Upper lobe of left lung (tissue), 6 donors: Measurements from ENCODE around the gene AMOTL2. TPM values are rescaled to one million over a fixed set of nuclear protein-coding genes. Genes with fewer than 3 reads are reported as not detected.

ENCODE experiments used
- ATAC-seq, 2 donors: fragments of 200-7000 bp; cut with Tn5 transposase; one replicate each; pipeline ENCODE4 v1.9.1; 2022; ENCODE audit warnings: mild to moderate bottlenecking in 2 of 2, moderate library complexity in 2 of 2; ENCODE audit not compliant: low FRiP score in 2 of 2
- DNase-seq, 2 donors: peaks; one replicate each; pipeline ENCODE4 v3.0.0-alpha.2; 2019 to 2020
- H3K27ac ChIP-seq, 4 donors: fragments of 200-600 bp; sonication (generic); one replicate each; pipeline ENCODE4 v1.5.1; 2016 to 2019
- H3K27me3 ChIP-seq, 4 donors: fragments of 200-600 bp; sonication (generic); one replicate each; pipeline ENCODE4 v1.5.1; 2017 to 2019
- H3K36me3 ChIP-seq, 4 donors: fragments of 200-600 bp; sonication (generic); one replicate each; pipeline ENCODE4 v1.5.1; 2016 to 2019
- H3K4me1 ChIP-seq, 4 donors: fragments of 200-600 bp; sonication (generic); one replicate each; pipeline ENCODE4 v1.5.1; 2018 to 2019
- H3K4me3 ChIP-seq, 4 donors: fragments of 200-600 bp; sonication (generic); one replicate each; pipeline ENCODE4 v1.5.1; 2017 to 2019; ENCODE audit warnings: mild to moderate bottlenecking in 2 of 4, moderate library complexity in 1 of 4
- H3K9me3 ChIP-seq, 4 donors: fragments of 200-600 bp; sonication (generic); one replicate each; pipeline ENCODE4 v1.5.1; 2018 to 2019
- EP300 ChIP-seq, 4 donors: sonication (generic); formaldehyde crosslinking; IDR thresholded peaks; one replicate each; pipeline ENCODE4 v1.5.1; 2017; ENCODE audit warnings: antibody characterized with exemption in 4 of 4, control low read depth in 2 of 4
- POLR2A ChIP-seq, 4 donors: fragments of 450-650 bp; IDR thresholded peaks; one replicate each; pipeline ENCODE4 v1.5.1; 2016 to 2017; ENCODE audit warnings: antibody characterized with exemption in 4 of 4, mild to moderate bottlenecking in 2 of 4
- POLR2AphosphoS5 ChIP-seq, 2 donors: sonication (generic); formaldehyde crosslinking; IDR thresholded peaks; one replicate each; pipeline ENCODE4 v1.5.1; 2017; ENCODE audit warnings: antibody characterized with exemption in 2 of 2
- WGBS, 2 donors: methylation state at CpG; one replicate each; pipeline ENCODE4 v1.1.5; 2017 to 2018; 5-methylcytosine and 5-hydroxymethylcytosine counted together
- total RNA-seq, 6 donors: library from RNA; depleted of rRNA in 4 of 6; stranded (reverse); fragments of >200 nt in 4 of 6; gene quantifications; one replicate each; pipeline versions ENCODE4 v1.1.0 to v1.2.1, GENCODE V29; 2016 to 2021
- TF ChIP-seq, protein P1 (sequence below), 6 experiments: fragments of 450-650 bp in 4 of 6; fragments of 200-600 bp in 2 of 6; sonication (generic) in 2 of 6; IDR thresholded peaks; one replicate each; pipeline ENCODE4 v1.5.1; 2016 to 2019; ENCODE audit warnings: antibody characterized with exemption in 6 of 6
- donor health status: DM: no; HTN: no; CAD: no; lungs with moderate emphysema.
- donor health status: DM: no; HTN: yes; CAD: no; lungs with severe emphysema.

AMOTL2 gene
- total RNA-seq, 6 donors from 2014 or later = 73.3 to 179 (median 132) TPM

DNA sequence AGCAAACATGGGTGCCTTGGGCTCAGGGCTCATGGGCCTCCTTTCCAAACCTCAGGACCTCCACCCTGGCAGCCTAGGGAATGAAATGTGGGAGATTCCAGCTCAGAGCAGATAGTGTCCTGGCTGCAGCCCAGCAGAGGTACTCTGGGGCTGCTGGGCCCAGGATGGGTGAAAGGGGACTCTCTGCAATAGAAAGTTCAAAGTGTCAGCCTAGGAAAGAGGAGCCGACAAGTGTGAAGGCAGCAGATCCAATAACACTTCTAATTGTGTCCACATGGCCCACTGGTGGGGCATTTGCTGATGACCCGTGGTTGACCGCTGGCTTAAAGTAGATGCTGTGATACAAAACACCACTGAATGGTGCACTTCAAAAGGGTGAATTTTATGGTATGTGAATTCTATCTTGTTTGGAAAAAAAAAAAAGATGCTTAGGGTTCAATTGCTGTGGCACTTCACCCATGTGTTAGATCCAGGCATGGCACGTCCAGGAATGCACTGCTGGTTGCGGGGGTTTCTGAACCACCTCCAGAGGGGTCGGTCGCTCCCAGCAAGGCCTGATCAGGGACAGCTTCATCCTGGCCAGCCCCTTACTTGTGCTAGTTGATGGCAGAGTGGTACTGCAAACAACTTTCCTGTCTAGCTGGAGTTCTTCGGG lies 20.9 kb downstream of the AMOTL2 start:
- Histone ChIP-seq H3K27ac (peak overlapping the region; percentile 48 to 98 (median 72)), H3K36me3 (peaks cover under 1 to 49% (median 17%) of the 10 kb centered on the region in 4 donors), H3K4me1 (peaks cover 70 to 85% (median 74%) of the 10 kb centered on the region in 4 donors), H3K27me3 (no peaks in the 10 kb centered on the region), H3K9me3 (no peaks in the 10 kb centered on the region), H3K4me3 (no peak overlapping the region)
- ATAC-seq (no peak), DNase-seq (no peak)
- TF ChIP-seq POLR2A (IDR thresholded peaks at IDR 0.05) (no peak), POLR2AphosphoS5 (IDR thresholded peaks at IDR 0.05) (no peak), EP300 (IDR thresholded peaks at IDR 0.05) (no peak)
- TF ChIP-seq, protein P1, sequence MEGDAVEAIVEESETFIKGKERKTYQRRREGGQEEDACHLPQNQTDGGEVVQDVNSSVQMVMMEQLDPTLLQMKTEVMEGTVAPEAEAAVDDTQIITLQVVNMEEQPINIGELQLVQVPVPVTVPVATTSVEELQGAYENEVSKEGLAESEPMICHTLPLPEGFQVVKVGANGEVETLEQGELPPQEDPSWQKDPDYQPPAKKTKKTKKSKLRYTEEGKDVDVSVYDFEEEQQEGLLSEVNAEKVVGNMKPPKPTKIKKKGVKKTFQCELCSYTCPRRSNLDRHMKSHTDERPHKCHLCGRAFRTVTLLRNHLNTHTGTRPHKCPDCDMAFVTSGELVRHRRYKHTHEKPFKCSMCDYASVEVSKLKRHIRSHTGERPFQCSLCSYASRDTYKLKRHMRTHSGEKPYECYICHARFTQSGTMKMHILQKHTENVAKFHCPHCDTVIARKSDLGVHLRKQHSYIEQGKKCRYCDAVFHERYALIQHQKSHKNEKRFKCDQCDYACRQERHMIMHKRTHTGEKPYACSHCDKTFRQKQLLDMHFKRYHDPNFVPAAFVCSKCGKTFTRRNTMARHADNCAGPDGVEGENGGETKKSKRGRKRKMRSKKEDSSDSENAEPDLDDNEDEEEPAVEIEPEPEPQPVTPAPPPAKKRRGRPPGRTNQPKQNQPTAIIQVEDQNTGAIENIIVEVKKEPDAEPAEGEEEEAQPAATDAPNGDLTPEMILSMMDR (IDR thresholded peaks at IDR 0.05) = no peak
- 63 to 73% methylated on average over 8 of the region's 8 CpGs for WGBS, 2 donors

DNA sequence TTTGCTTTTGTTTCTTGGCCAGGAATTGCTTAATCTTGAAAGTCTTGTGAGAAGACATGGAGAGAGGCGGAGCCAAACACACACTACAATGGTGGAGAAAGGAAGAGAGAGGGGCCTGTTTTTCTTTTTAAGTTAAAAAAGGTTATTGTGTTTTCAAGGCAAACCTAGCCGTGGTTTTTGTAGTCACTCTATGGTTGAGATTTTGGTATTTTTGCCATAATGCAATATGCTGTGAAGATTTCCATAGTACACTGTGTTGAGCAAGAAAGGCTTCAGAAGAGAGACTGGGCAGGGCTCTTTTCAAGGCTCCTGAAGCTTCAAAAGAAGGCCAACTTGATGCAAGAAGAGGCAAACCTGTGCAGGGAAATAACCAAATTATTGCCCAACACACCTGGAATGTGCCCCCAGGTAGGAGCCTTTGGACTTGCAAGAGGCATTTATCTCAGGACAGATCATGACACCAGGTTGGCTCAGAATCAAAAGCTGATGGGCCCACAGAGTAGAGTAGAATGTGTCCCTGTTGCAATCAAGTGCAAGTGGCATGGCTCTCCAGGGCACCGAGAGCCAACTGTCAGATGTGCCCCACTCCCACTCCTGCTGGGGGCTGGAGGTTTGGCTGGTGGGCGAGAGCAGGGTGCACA lies 22.1 kb downstream of the AMOTL2 start:
- Histone ChIP-seq H3K9me3 (no peaks in the 10 kb centered on the region), H3K27ac (peak overlapping the region; percentile 48 to 98 (median 72)), H3K4me1 (peaks cover 61 to 76% (median 68%) of the 10 kb centered on the region in 4 donors), H3K27me3 (no peaks in the 10 kb centered on the region), H3K4me3 (no peak overlapping the region), H3K36me3 (peaks cover 0 to 37% (median 13%) of the 10 kb centered on the region in 4 donors)
- 64 to 74% methylated on average over 4 of the region's 4 CpGs for WGBS, 2 donors
- DNase-seq (peak in 1 of 2 donors; percentile 73), ATAC-seq (peak in 1 of 2 donors; percentile 3)
- TF ChIP-seq EP300 (IDR thresholded peaks at IDR 0.05) (no peak), POLR2AphosphoS5 (IDR thresholded peaks at IDR 0.05) (peak in 1 of 2 donors; percentile 23)
- TF ChIP-seq, protein P1 (IDR thresholded peaks at IDR 0.05) = no peak

DNA sequence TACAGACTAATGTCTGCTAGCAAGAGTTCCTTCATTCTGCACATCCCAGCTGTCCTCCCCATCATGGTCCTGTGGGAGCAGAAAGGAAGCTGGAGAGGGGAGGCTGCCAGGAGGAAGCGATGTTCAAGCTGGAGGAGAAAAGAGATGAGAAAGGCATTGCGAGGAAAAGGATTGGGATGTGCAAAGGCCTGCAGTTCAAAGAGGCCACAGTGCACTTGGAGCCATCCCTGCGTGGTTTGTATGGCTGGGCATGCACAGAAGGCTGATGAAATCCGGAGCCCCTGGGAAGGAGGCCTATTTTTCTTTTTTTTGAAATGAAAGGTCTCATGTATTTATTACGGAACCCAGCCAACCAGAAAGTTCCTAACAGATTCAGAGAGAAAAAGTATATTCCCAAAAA lies 22.8 kb downstream of the AMOTL2 start:
- no peaks in the 10 kb centered on the region for H3K9me3 ChIP-seq
- H3K27me3 ChIP-seq = no peaks in the 10 kb centered on the region
- peaks cover 0 to 30% (median 10%) of the 10 kb centered on the region in 4 donors for H3K36me3 ChIP-seq
- ATAC-seq = peak in 1 of 2 donors; percentile 41
- no peak overlapping the region for H3K4me3 ChIP-seq
- 74 to 88% methylated on average over 5 of the region's 5 CpGs for WGBS, 2 donors
- DNase-seq = no peak
- peak overlapping the region; percentile 15 to 75 (median 62) for H3K27ac ChIP-seq
- peaks cover 54 to 69% (median 61%) of the 10 kb centered on the region in 4 donors for H3K4me1 ChIP-seq
- TF ChIP-seq POLR2AphosphoS5 (IDR thresholded peaks at IDR 0.05) (no peak), POLR2A (IDR thresholded peaks at IDR 0.05) (no peak), EP300 (IDR thresholded peaks at IDR 0.05) (no peak)
- TF ChIP-seq, protein P1 (IDR thresholded peaks at IDR 0.05) = no peak

DNA sequence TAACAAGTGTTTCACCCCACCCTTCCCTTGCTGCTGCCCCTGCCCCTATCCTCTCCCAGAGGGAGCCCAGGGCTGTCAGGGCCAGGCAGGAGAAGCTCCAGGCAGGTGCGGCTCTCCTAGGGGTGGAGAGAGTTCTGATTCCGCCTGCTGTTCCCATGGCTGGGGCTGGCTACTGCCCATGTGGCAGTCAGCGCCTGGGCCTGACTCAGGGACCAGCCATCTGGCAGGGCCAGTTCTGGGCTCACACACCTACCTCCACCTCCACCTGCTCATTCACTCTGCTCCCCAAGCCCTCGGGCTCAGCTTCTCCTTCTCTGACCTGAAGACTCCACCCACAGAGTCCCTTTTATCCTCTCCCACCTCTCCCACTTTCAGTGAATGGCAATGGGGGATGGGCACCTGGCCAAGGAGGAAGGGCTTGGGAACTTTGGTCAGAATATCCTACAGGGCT lies 23.4 kb downstream of the AMOTL2 start:
- DNase-seq = peak; percentile 60 to 63
- peaks cover 50 to 63% (median 56%) of the 10 kb centered on the region in 4 donors for H3K4me1 ChIP-seq
- 19 to 88% methylated on average over 1 to 4 of the region's 4 CpGs for WGBS, 2 donors

More for the DNA sequence above, 23.4 kb downstream of the AMOTL2 start:
- peaks cover 0 to 24% (median 9%) of the 10 kb centered on the region in 4 donors for H3K36me3 ChIP-seq
- H3K9me3 ChIP-seq = no peaks in the 10 kb centered on the region
- ATAC-seq = peak in 1 of 2 donors; percentile 7
- TF ChIP-seq EP300 (IDR thresholded peaks at IDR 0.05) (no peak), POLR2AphosphoS5 (IDR thresholded peaks at IDR 0.05) (no peak), POLR2A (IDR thresholded peaks at IDR 0.05) (no peak)
- TF ChIP-seq, protein P1 (IDR thresholded peaks at IDR 0.05) = no peak
- peak overlapping the region; percentile 42 to 75 (median 62) for H3K27ac ChIP-seq
- H3K27me3 ChIP-seq = no peaks in the 10 kb centered on the region
- H3K4me3 ChIP-seq = no peak overlapping the region
